NB4 (cell line): ENCODE measurements around the gene WIF1.

Experiments used
- MYC ChIP-seq: IDR thresholded peaks from 2 replicates; pipeline ENCODE4 v1.6.1; 2011; ENCODE audit warnings: low read depth, low read length
- POLR2A ChIP-seq: IDR thresholded peaks from 2 replicates; pipeline ENCODE4 v1.6.1; 2011; ENCODE audit warnings: mild to moderate bottlenecking; ENCODE audit not compliant: insufficient read length; ENCODE audit errors: extremely low read depth
- TF ChIP-seq, protein P1 (sequence below): IDR thresholded peaks from one replicate; pipeline ENCODE4 v1.5.1; 2012; ENCODE audit warnings: low read depth, low read length
- TF ChIP-seq, protein P2 (sequence below): IDR thresholded peaks from 2 replicates; pipeline ENCODE4 v1.6.1; 2011; ENCODE audit warnings: low read depth, low read length

DNA sequence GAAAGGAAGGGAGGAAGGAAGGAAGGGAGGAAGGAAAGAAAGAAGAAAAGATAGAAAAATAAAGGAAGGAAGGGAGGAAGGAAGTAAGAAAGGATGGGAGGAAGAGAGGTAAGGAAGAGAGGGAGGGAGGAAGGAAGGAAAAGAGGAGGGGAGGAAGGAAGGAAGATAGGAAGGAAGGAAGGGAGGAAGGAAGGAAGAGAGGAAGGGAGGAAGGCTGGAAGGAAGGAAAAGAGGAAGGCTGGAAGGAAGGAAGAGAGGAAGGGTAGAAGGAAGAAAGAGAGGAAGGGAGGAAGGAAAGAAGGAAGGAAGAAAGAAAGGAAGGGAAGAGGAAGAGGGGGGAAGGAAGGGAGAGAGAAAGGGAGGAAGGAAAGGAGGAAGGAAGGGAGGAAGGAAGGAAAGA lies 12.8 kb upstream of the WIF1 start:
- TF ChIP-seq, protein P1, sequence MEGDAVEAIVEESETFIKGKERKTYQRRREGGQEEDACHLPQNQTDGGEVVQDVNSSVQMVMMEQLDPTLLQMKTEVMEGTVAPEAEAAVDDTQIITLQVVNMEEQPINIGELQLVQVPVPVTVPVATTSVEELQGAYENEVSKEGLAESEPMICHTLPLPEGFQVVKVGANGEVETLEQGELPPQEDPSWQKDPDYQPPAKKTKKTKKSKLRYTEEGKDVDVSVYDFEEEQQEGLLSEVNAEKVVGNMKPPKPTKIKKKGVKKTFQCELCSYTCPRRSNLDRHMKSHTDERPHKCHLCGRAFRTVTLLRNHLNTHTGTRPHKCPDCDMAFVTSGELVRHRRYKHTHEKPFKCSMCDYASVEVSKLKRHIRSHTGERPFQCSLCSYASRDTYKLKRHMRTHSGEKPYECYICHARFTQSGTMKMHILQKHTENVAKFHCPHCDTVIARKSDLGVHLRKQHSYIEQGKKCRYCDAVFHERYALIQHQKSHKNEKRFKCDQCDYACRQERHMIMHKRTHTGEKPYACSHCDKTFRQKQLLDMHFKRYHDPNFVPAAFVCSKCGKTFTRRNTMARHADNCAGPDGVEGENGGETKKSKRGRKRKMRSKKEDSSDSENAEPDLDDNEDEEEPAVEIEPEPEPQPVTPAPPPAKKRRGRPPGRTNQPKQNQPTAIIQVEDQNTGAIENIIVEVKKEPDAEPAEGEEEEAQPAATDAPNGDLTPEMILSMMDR, result no peak
- TF ChIP-seq MYC (no peak), POLR2A (no peak)
- TF ChIP-seq, protein P2, sequence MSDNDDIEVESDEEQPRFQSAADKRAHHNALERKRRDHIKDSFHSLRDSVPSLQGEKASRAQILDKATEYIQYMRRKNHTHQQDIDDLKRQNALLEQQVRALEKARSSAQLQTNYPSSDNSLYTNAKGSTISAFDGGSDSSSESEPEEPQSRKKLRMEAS, result no peak
